Tibial artery (tissue), 4 donors: ENCODE data around the gene SPOUT1.

Experiments used
- DNase-seq, 2 donors: peaks; one replicate each; pipeline ENCODE4 v3.0.0-alpha.2; 2019
- H3K27ac ChIP-seq, 2 donors: fragments of 200-600 bp; sonication (generic) in 1 of 2; 1 replicate in 1 of 2; 2 replicates in 1 of 2; pipeline ENCODE4 v1.5.1; 2018 to 2019; ENCODE audit warnings: mild to moderate bottlenecking in 1 of 2
- H3K27me3 ChIP-seq, 2 donors: fragments of 200-600 bp; sonication (generic) in 1 of 2; one replicate each; pipeline versions ENCODE4 v1.5.1 to v1.6.0; 2016 to 2019
- H3K36me3 ChIP-seq, 3 donors: fragments of 200-600 bp; sonication (generic) in 2 of 3; one replicate each; pipeline ENCODE4 v1.5.1; 2016 to 2019; ENCODE audit warnings: mild to moderate bottlenecking in 2 of 3
- H3K4me1 ChIP-seq, 4 donors: fragments of 200-600 bp; sonication (generic) in 2 of 4; 1 replicate in 3 of 4; 2 replicates in 1 of 4; pipeline ENCODE4 v1.5.1; 2016 to 2019
- H3K4me3 ChIP-seq, 2 donors: fragments of 200-600 bp; sonication (generic) in 1 of 2; 1 replicate in 1 of 2; 2 replicates in 1 of 2; pipeline ENCODE4 v1.5.1; 2018 to 2019; ENCODE audit warnings: mild to moderate bottlenecking in 2 of 2
- H3K9me3 ChIP-seq, 3 donors: fragments of 200-600 bp; sonication (generic) in 1 of 3; one replicate each; pipeline ENCODE4 v1.5.1; 2016 to 2019
- intact Hi-C: fragments of 100-400 bp; cut with DNase I; formaldehyde crosslinking; loops from one replicate; pipeline ENCODE4 v1.15.0; 2023; ENCODE audit warnings: low total_unique reads
- TF ChIP-seq, protein P1 (sequence below), 2 experiments: fragments of 200-600 bp in 1 of 2; fragments of 450-650 bp in 1 of 2; IDR thresholded peaks; one replicate each; pipeline ENCODE4 v1.5.1; 2017 to 2019; ENCODE audit warnings: antibody characterized with exemption in 2 of 2, mild to moderate bottlenecking in 1 of 2, moderate library complexity in 1 of 2

The SPOUT1 gene

DNA sequence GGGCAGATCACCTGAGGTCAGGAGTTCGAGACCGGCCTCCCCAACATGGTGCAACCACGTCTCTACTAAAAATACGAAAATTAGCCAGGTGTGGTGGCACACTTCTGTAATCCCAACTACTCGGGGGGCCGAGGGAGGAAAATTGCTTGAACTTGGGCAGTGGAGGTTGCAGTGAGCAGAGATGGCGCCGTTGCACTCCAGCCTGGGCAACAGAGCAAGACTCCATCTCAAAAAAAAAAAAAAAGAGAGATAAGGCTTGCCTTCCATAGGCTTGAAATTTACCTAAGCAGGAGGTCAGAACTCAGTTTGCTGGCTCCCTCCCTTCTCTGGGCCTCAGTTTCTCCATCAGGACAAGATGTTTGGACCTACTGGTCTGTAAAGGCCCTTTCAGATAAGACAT lies 1.3 kb downstream of the SPOUT1 start:
- intact Hi-C loops = no loop called here
- Histone ChIP-seq H3K9me3 (no peaks in the 10 kb centered on the region), H3K27me3 (no peaks in the 10 kb centered on the region), H3K4me1 (peaks cover 0 to 17% (median 15%) of the 10 kb centered on the region in 4 donors), H3K36me3 (peaks cover 27 to 47% (median 42%) of the 10 kb centered on the region in 3 donors), H3K27ac (no peak overlapping the region), H3K4me3 (no peak overlapping the region)
- no peak for DNase-seq
- TF ChIP-seq, protein P1, sequence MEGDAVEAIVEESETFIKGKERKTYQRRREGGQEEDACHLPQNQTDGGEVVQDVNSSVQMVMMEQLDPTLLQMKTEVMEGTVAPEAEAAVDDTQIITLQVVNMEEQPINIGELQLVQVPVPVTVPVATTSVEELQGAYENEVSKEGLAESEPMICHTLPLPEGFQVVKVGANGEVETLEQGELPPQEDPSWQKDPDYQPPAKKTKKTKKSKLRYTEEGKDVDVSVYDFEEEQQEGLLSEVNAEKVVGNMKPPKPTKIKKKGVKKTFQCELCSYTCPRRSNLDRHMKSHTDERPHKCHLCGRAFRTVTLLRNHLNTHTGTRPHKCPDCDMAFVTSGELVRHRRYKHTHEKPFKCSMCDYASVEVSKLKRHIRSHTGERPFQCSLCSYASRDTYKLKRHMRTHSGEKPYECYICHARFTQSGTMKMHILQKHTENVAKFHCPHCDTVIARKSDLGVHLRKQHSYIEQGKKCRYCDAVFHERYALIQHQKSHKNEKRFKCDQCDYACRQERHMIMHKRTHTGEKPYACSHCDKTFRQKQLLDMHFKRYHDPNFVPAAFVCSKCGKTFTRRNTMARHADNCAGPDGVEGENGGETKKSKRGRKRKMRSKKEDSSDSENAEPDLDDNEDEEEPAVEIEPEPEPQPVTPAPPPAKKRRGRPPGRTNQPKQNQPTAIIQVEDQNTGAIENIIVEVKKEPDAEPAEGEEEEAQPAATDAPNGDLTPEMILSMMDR (IDR thresholded peaks at IDR 0.05) = no peak

DNA sequence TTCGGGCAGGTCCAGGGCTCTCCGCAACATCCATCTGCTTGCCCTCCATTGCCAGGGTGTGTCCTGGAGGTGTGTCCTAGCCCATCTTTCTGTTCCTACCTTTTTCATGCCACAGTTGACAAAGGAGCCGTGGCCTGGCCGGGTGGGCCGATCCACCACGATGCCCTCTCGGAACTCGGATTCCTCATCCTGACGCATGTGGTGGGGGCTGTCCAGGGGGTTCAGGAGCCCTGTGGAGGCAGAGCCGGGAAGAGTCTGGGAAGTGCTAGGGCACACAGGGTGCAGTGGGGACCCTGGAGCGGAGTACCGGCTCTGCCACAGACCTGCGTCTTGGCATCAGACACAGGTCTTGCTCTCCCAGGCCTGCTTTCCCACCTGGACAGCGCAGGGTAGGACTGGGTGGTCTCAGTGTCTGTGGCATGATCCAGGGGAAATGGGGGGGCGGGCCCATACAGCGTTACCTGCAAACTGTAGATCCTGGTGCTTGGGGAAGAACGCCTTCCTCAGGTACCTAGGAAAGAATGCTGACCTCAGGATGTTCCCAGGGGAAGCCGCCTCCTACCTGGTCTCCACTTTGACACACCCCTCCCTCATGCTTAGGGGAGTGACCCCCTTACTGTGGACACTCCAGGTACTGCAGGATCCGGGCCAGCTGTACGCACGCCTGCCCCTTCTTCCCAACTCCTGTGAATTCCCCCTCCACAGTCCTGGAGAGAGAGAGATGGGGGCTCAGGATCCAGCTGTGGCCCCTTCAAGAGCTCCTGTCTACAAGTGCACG lies 3.5 kb downstream of the SPOUT1 start:
- no peak overlapping the region for H3K4me3 ChIP-seq
- no peaks in the 10 kb centered on the region for H3K9me3 ChIP-seq
- TF ChIP-seq, protein P1 (IDR thresholded peaks at IDR 0.05) = no peak
- intact Hi-C loops = no loop called here
- H3K4me1 ChIP-seq = peaks cover 0 to 17% (median 15%) of the 10 kb centered on the region in 4 donors
- H3K27ac ChIP-seq = no peak overlapping the region
- no peaks in the 10 kb centered on the region for H3K27me3 ChIP-seq
- no peak for DNase-seq
- H3K36me3 ChIP-seq = peaks cover 32 to 64% (median 57%) of the 10 kb centered on the region in 3 donors

GRCh38 chr9:128824911-128825310 lies 4.7 kb downstream of the SPOUT1 start:
- intact Hi-C loops = no loop called here
- H3K27ac ChIP-seq = no peak overlapping the region
- H3K4me1 ChIP-seq = peaks cover 0 to 15% (median 13%) of the 10 kb centered on the region in 4 donors
- DNase-seq = no peak
- no peaks in the 10 kb centered on the region for H3K27me3 ChIP-seq
- no peak overlapping the region for H3K4me3 ChIP-seq
- no peaks in the 10 kb centered on the region for H3K9me3 ChIP-seq
- TF ChIP-seq, protein P1 (IDR thresholded peaks at IDR 0.05) = no peak
- H3K36me3 ChIP-seq = peaks cover 32 to 76% (median 57%) of the 10 kb centered on the region in 3 donors

DNA sequence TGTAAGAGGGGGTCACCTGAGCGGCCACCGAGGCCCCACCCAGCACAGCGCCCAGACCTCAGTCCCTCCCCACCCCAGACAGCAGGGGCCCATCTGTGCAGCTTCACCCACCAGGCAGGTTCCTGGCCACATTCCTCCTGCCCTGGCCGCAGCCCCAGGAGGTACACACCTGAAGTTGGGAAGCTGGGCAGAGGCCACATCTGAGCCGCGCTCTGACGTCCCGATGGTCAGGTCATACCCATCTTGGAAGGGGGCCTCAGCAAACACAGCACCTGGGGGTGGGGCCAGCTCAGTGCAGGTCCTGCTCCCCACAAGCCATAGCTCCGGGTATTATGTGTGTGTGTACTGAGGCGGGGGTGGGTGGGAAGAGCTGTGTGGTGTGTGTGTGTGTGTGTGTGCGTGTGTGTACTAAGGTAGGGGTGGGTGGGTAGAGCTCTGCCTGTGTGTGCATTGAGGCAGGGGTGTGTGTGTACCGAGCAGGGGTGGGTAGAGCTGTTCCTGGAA lies 5.6 kb downstream of the SPOUT1 start:
- DNase-seq = no peak
- peaks cover 32 to 78% (median 57%) of the 10 kb centered on the region in 3 donors for H3K36me3 ChIP-seq

DNA sequence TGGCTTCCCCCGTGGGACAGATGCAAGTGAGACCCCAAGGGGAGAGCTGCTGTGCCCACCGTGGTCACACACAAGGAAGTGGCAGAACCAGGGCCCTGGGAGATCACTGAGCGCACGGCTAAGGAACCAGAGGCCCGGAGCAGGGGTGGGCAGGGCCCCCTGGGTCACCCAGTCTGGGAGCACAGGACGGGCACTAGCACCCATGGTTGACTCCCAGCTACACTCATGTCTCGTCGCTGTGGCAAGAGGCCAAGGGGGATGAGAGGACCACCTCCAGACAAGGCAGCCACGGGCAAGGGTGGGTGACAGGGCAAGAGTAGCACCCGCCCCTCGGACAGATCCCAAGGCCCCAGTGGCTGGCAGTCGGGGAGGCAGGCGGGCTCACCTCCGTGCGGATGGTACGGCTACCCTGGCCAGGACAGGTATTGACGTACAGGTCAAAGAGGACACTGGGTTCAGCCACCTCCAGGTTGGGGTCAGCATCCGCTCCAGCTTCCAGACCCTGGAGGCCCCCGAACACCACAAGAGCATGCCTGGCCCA lies 6.2 kb downstream of the SPOUT1 start:
- TF ChIP-seq, protein P1 (IDR thresholded peaks at IDR 0.05) = no peak
- DNase-seq = no peak
- Histone ChIP-seq H3K4me3 (no peak overlapping the region), H3K4me1 (peaks cover 7 to 16% (median 12%) of the 10 kb centered on the region in 4 donors), H3K27ac (no peak overlapping the region), H3K36me3 (peaks cover 32 to 78% (median 57%) of the 10 kb centered on the region in 3 donors), H3K27me3 (no peaks in the 10 kb centered on the region), H3K9me3 (no peaks in the 10 kb centered on the region)
- intact Hi-C loops = no loop called here

More for the DNA sequence above, 5.6 kb downstream of the SPOUT1 start:
- H3K27me3 ChIP-seq = no peaks in the 10 kb centered on the region
- no peak overlapping the region for H3K27ac ChIP-seq
- peaks cover 6 to 20% (median 17%) of the 10 kb centered on the region in 4 donors for H3K4me1 ChIP-seq
- H3K9me3 ChIP-seq = no peaks in the 10 kb centered on the region
- TF ChIP-seq, protein P1 (IDR thresholded peaks at IDR 0.05) = no peak
- intact Hi-C loops = no loop called here
- H3K4me3 ChIP-seq = no peak overlapping the region
